T1000 (cell line): ENCODE data around the gene AVEN.
"Not testable (repeated sequence)": the region's sequence is repeated elsewhere in the genome, so short reads cannot be mapped to it uniquely, and the experiment has no call there.

ENCODE experiments used
- DNase-seq: peaks from one replicate; lab custom pipeline; 2025; ENCODE audit warnings: mixed read lengths; lab: John Stamatoyannopoulos, UW

The AVEN gene

DNA sequence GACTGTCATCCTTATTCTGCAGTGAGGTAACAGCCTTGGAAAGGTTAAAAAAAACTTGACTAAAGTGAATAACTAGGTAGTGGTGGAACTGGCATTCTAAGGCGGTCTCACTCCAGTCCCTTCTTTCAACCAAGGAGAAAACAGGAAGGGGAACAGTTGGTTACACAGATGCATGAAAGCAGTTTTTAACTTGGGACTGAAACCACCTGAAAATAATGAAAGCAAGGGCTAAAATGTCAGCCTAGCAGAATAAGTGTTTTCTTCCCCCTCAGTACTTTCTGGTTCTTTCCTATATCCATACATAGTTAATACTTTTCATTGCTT lies 748 bp upstream of the AVEN start:
- DNase-seq: no peak

DNA sequence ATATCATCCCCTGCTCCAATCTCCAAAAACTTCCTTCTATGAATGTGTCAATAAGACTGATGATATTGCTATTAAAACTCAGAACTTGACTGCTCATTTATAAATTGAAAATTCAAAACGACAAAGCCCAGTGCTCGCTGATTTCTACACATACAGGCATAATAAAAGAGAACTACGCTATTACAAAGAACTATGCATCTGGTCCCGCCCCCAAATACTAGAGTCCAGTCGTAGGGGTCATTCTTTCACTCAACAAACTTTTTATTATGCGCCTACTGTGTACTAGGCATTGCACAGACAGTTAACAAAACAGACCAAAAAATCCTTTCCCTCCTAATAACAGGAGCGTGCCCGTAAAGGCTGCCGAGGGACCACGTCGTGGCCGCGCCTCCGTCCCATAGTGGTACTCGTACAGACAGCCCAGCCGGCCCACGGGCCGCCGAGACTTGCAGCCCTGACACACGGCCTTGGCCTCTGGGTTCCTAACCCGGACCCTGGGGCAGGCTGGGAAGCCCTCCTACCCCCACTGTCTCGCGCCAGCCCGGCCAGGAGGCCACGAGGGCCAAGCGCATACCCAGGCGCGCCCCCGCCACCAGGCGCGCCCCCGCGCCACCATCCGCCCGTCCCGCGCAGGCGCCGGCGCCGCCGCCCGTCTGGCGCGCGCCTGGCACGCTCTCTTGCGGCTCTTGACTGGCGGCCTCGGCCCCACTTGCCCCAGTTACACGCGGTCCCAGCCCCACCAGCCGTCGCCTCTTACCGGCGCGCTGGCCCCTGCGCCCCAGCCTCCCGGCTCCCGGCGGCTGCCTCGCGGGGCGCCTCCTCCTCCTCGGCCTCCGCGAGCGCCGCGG lies 757 bp downstream of the AVEN start:
- peak; percentile 52 for DNase-seq

DNA sequence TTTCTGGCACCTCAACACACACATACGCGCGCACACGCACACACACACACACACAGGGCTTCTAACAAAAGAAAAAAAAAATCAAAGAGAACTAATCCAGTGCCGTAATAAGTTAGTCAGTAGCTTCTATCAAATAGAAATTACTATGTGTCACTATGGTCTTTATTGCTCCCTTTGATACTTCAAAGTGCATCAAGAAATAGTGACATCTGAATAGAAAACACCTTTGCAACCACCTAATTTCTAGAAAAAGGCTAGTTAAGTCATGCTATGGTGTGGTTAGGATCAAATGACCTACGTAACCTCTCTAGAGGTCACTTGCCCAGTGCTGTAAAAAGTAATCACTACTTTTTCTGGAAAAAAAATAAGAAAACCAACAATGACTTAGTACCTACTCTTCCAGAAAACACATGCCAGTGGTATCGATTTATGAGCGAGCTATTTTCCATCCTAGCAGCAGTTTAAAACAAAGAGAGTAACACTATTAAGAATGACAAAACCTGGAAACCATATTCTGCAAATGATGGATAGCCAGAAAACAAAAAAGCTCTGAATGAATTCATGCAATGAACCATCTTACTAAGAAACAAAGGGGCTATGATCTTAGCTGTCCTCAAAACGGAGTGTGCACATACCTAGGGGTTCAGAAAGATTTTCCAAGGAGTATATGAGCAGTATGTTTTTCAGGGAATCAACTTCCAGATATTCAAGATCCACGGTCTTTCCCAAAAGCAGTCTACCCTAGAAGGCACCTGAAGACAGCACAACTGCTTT lies 6.8 kb downstream of the AVEN start:
- DNase-seq: no peak

DNA sequence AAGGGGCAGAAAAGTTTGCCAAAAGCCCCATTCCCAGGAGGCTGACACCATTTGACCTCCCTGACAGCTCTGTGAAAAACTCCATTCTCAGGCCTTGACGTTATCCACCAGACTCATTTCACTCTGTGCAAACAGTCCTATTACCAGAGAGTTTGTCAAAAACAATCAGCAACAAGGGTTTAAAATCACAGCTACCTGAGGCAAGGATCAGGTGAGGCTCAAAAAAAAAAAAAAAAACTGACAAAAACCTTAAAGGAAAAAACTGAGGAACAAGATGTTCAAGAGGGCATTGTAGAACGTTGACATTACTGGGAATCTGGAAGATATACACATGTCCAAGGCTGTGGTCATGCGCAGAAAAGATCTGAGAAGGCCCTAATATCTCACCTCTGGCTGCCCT lies 11.4 kb downstream of the AVEN start:
- DNase-seq: no peak

DNA sequence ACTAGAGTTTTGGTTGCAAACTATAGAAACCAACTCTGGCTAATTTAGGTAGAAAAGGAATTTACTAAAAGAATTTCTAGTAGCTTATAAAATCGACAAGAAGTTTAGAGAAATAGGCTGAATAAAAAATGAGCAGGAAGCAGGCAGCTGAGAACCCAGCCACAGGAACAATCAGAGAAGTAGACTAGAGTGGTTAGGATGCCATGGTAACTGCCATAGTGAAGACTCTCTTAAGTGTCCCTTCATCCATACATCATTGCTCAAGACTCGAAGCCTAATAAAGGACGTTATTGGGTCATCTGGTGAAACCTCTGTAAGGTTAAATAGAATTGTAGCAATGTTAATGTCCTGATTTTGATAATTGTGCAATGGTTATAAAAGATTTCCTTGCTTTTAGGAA lies 13.8 kb downstream of the AVEN start:
- DNase-seq: no peak

DNA sequence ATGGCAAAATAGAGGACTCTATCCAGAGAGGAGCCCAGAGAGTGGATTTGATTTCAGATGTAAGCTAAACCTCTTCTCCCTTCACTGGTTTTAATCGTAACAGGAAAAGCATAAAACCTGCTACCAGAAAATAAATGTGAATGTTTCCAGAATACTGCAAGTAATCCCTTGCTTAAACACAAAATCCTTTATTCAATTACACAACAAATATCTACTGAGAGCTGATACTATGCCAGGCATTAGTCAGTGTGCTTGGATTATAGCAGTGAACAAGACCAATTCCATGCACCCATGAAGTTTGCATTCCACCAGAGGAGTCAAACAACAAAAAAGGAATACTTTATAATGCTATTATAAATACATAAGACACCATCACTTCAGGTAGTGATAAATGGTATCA lies 15.1 kb downstream of the AVEN start:
- DNase-seq: no peak

DNA sequence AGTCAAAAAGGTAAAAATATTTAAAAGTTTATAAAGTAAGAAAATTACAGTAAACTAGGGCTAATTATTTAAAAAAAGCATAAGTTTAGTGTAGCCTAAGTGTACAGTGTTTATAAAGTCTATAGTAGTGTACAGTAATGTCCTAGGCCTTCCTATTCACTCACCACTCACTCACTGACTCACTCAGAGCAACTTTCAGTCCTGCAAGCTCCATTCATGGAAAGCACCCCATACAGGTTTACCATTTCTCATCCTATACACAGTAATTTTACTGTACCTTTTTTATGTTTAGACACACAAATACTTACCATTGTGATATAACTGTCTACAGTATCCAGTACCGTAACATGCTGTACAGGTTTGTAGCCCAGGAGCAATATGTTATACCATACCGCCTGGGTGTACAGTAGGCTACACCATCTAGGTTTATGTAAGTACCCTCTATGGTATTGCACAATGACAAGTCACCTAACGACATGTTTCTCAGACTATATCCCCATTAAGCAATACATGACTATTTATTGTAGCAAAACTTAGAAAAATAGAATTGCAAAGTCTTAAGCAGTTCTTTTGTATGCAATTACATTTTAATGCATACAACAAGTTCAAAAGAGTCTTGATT lies 19.5 kb downstream of the AVEN start:
- no peak for DNase-seq

DNA sequence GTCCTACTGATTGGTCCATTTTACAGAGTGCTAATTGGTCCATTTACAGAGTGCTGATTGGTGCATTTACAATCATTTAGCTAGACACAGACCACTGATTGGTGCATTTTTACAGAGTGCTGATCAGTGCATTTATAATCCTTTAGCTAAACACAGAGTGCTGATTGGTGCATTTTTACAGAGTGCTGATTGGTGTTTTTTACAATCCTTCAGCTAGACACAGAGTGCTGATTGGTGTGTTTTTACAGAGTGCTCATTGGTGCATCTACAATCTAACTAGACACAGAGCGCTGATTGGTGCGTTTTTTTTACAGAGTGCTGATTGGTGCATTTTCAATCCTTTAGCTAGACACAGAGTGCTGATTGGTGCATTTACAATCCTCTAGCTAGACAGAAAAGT lies 20.3 kb downstream of the AVEN start:
- not testable (repeated sequence) for DNase-seq

DNA sequence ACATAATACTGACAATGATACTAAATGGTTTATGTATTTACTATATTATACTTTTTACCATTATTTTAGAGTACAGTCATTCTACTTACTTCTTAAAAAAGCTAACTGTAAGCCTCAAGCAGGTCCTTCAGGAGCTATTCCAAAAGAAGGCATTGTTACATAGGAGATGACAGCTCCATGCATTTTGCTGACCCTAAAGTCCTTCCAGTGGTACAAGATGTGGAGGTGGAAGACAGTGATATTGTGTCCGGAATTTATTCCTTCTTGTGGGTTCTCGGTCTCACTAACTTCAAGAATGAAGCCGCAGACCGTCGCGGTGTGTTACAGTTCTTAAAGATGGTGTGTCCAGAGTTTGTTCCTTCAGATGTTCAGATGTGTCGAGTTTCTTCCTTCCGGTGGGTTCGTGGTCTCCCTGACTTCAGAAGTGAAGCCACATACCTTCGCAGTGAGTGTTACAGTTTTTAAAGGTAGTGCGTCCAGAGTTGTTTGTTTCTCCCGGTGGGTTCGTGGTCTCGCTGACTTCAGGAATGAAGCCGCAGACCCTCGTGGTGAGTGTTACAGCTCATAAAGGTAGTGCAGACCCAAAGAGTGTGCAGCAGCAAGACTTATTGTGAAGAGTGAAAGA lies 20.9 kb downstream of the AVEN start:
- DNase-seq: no peak

DNA sequence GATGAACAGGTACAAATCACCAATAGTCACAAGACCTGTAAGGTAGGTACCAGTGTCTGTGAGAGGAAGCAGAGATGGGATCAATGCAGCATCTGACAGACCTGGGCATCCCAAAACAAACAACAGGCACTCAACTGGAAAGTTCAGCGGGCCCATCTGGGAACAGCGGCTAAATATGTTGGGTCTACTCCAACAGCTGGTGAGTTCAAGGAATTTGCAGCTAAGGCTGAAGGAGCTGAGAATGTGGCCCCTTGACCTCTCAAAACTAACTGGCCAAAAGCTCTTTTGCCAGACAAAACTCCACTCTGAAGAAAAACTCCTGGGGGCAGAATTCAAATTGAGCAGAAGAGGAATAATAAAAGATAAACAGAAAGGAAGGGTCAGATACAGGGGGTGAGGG lies 24.4 kb downstream of the AVEN start:
- DNase-seq: no peak

DNA sequence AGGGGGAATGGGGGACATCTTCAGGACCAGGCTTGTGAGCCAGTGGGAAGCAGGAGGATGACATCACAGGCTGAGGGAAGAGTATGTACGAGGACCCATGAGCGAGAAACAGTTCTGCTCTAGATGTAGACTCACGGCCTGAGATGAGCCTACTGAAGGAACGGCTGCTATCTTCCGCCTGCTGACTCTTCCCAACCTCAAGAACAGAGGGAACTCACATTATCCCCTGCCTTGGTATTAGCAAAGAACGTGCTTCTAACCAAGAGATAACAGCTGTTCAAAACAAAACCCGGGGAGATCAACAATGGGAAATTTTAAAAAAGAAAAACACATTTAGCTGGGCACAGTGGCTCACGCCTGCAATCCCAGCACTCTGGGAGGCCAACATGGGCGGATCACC lies 25.3 kb downstream of the AVEN start:
- DNase-seq: no peak

DNA sequence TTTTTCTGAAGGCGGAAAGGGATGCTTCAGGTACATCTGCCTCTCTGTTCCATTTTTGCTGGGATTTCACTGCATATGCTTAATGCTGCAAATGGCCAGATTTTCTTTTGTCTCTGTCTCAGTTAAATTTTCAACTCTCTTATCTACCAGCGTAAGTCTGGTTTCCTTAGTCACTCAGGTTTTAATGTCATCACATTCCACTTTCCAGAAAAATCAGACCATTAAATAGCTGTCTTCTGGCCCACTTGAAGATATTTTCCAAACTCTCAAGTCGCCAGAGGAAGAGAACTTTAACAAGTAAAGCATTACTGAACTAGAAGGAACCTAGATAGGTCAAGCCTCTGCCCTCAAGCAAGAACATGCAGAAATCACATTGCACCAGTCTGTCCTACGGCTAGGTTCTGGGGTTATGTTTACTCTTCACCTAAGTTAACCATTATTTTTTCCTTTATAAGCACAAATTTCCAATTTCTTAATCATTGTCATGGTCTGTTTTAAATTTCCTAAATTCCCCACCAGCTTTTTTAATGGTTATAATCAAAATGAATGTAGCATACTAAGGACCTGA lies 26.5 kb downstream of the AVEN start:
- DNase-seq: no peak

DNA sequence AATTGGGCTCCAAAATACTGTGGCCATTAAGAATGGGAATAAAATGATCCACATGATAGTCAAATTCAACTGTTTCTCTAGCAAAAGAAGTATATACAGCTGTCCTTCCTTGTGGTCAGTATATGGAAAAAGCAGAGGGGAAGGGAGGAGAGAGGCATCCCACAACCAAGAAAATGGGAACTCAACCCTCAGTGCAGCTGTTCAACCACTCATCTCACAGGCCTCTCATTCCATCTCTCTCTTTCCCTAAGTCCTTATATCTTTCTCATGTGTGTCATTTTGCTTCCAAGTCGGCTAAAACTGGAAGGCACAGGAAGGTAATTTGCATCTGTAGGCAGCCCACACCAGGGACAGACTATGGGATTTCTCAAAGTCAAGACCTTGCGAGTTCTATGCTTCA lies 27.5 kb downstream of the AVEN start:
- no peak for DNase-seq

DNA sequence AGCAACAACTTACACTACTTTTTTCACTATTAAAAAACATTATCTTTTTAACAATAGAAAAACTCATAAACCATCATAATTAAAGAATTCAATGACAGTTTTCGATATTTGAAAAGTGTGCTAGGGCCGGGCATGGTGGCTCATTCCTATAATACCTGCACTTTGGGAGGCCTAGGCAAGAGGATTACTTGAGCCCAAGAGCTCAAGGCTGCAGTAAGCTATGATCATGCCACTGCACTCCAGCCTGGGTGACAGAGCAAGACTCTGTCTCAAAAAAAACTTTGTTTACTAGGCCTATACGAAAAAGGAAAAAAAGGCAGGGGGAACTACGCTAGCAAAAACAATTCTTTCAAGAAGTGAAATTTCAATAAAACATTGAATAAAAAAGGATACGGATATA lies 28.1 kb downstream of the AVEN start:
- no peak for DNase-seq

DNA sequence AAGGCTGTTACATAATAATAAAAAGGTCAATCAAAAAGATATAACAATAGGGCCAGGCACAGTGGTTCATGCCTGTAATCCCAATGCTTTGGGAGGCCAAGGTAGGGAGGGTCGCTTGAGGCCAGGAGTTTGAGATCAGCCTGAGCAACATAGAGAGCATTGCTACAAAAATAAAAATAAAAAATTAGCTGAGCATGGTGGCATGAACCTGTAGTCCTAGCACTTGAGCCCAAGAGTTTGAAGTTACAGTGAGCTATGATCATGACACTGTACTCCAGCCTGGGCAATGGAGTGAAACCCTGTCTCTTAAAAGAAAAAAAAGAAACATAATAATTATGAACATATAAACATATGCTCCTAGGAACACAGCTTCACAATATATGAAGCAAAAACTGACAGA lies 29.3 kb downstream of the AVEN start:
- DNase-seq: no peak

DNA sequence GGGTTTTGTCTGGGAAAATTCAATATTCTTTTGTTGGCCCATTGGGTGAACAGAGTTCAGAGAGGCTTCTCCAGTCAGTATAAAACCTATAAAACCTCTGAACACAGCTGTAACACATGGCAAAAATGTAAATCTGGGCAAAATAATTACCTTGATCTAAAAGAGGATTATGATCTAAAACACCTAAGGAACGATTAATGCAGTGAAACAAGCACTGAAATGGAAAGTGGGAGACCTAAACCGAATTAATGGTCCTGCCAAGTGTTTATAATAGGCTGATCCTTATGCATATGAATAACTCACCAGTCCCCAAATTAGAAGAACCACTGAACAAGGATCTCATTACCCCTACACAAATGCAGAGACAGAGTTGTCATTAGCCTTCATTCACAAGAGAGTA lies 32.6 kb downstream of the AVEN start:
- DNase-seq: no peak

DNA sequence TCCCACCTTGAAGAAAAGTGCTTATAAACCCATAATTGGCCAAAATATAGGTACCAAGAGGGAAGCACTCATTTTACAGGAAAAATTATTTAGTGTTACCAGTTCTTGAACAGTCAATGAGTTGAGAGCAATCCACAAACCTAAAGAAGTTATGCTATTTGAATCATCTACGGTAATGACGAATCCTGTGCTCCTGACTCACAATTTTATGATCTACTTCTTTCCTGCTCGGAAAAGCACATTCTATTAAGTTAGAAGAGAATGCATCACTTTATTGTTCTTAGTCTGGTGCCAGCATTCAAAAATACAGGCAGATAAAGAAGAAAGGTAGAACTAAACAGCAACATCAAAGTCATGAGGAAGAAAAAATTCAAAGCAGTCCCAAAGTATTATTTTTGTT lies 37.5 kb downstream of the AVEN start:
- no peak for DNase-seq

DNA sequence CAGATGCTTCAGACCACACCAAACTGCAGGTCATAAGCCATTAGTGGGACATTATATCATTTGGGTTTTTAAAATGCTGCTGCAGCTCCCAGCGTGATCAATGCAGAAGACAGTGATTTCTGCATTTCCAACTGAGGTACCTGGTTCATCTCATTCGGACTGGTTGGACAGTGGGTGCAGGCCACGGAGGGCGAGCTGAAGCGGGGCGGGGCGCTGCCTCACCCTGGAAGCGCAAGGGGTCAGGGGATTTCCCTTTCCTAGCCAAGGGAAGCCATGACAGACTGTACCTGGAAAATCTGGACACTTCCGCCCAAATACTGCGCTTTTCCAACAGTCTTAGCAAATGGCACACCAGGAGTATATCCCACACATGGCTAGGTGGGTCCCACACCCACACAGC lies 43.3 kb downstream of the AVEN start:
- DNase-seq: not testable (repeated sequence)

DNA sequence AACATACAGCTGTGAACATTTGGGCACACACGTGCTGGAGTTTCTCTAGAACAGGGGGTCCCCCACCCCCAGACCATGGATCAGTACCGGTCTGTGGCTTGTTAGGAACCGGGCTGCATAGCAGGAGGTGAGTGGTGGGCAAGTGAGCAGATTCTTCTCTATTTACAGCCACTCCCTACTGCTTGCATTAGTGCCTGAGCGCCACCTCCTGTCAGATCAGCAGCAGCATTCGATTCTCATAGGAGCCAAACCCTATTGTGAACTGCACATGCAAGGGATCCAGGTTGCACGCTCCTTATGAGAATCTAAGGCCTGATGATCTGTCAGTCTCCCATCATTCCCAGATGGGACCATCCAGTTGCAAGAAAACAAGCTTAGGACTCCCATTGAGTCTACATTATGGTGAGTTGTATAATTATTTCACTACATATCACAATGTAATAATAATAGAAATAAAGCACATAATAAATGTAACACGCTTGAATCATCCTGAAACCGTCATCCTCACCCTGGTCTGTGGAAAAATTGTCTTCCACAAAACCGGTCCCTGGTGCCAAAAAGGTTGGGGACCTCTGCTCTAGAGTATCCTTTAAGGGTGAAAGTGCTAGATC lies 44.9 kb downstream of the AVEN start:
- DNase-seq: no peak

DNA sequence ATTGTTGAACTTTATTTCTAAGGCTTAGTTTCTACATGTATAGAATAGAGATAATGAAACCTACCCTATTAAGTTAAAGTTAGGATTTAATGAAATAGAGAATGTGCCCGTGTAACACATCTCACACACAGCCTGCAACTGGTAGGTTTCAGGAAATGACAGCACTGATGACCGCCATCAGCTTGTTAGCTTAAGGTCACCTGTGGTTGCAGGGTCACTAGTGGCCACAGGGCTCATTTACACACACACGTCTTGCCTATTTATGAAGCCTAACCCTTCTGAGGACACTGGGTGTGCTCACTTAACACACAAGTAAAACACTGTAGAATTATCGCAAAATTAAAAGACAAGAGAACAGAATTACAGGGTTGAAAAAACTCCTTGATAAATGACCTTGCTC lies 50.6 kb downstream of the AVEN start:
- no peak for DNase-seq

DNA sequence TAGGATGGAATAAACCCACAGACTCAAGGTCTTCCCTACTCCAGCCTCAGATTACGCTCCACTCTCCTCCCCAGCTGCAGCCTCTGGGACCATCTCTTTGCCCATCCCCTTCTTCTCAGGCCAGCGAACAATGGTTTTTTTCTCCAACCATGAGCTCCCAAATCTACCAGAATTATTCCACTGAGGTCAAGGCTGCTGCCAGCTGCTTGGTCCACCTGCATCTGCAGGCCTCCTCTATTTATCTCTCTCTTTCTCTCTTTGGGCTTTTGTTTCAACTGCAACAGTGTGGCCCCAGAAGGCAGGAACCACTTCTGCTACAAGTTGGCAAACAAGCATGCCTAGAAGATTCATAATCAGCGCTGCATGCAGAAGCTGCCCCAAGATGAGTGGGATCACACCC lies 51.6 kb downstream of the AVEN start:
- DNase-seq: no peak

DNA sequence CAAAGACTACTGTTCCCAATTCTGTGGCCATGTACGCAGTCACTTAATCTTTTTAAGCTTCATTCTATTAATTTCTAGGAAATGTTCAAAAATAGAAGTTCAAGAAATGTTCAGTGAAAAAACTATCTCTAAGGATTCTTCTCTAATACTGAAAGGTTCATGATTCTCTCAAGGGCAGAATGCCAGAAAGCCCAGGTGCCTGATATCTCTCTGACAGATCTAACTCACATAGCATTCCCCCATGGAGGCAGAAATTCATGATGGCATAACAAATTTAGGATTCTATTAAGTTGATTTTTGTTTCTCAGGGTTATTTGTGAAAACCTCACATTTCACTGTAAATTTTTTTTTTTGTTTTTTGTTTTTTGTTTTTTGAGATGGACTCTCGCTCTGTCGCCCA lies 53.3 kb downstream of the AVEN start:
- DNase-seq: no peak
